Superior temporal gyrus (tissue), 1 donor: ENCODE measurements around the gene CBX3.
"Not testable (repeated sequence)": the region's sequence is repeated elsewhere in the genome, so short reads cannot be mapped to it uniquely, and the experiment has no call there.

ENCODE experiments used
- DNase-seq: peaks from one replicate; pipeline ENCODE4 v3.0.0-alpha.2; 2016; ENCODE audit errors: extremely low spot score

Gene CBX3

DNA sequence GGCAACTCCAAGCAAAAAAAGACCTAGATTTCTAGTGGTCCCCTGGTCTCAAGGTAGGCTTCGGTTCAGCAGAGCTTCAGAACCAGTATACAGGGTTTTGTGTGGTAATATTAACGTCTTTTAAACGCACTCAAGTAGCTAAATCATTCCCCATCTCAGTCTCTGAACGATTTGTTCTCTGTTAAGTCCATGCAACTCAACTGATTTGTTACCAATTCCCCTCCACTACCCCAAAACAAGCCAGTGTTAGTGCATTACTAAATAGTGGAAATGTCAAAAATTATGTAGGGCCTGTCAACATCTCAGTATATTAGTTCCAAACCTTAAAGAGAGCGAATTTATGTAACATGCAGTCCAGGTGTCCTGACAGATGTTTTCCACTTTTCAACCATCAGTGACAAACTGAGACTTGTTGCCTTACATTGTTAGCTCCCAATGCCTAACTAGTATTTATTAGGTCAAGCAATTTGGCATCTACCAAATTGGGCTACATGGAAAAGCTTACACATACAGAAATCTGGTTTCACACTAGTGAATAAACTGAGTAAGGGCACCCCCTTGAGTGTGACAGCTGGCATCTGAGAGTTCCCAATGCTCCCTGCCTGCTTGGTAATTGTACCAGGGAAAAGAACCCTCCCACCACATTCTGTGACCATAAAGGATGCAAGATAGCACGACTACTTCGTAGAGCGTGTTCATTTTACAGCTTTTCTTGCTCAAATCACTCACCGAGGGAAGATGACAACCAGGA lies 13.2 kb upstream of the CBX3 start:
- no peak for DNase-seq

DNA sequence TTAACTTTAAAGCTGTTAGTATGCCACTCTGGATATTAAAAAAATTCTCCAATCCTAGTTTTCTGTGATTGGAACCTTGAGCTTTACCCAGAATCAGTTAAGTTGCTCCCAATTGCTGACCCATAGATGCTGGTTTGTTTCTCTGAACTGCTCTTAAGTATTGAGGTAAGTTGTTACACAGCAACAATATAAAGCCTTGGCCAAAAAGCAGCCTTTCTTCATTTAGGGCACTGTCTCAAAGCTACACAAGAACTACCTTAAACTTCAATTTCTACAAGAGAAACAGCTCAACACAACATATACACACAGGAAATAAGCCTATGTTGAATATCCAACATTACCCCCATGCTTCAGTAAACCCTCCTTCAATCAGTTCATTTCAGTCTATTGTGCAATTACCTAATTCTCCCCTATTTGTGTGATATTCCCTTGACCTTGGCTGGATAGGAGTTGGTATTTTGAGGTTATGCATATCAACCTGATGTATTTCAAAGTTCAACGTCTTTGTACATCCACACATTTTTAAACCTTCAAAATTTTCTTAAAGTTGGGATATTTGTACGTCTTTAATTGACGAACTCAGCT lies 12.5 kb upstream of the CBX3 start:
- DNase-seq, result no peak

DNA sequence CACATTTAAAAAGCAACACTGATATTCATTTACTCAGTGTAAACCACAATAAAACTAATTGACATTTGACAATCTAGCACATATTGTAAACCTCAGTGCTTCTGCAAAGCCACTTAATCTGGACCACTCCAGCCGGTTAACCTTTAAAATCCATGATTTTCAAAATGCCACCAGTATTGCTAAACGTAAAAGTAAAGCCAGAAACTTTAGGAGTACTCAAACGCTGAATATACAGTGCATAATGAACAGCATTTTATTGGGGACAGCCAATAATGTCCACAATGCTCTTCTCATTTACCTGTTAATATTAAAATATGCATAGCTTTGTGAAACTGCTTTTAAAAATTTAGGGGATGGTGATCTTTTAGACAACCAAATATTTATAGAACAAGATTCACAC lies 11.8 kb upstream of the CBX3 start:
- DNase-seq, result no peak

DNA sequence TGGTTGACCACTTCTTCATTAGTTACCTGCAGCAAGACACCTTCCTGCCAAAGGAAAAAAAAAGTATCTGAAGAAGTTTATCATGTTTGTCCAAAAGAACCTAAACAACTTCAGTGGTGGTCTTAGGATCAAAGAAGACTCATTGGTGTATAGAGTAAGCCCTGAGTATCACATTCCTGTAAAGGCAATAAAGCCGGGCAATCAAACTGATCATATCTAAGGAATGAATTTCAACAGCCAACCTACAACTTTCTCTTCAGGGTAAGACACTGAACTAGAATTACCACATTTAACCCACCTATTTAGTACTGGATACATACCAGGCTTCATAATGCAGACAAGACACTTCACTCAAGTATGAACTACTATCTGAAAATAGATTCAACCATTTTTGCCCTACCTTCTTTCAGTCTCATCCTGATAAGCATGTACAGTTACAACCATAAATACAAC lies 11.1 kb upstream of the CBX3 start:
- no peak for DNase-seq

DNA sequence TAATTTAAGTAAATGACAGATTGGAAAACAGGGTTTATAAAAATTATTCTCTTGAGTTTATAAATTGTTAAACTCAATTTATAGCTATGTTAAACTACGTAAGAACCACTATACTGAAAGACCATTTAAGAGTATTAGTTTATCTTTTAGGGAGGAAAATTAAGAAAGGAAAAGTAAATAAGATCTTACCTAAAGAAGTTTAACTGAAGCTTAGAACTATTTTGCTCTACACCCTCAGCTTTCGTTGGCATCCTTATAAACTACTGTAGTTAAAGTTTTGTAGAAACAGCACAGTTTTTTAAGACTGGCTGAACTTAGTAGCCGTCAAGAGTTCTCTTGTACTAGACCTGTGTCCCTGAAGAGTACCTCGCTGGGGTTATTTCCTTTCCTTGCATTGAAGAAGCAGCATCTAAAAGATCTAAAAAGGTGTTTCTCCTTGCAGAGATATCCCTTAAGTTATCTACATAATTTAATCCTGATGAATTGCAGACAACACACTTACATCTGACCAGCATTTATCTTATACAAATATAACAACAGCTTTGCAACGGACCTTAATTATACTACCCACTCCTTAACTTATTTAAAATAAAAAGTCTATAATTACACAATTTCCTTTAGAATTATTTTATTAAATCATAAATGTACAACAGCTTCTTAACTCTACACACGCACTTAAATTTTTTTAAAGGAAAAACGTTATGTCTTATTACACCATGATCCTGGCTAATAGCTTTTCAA lies 10.1 kb upstream of the CBX3 start:
- DNase-seq, result no peak

DNA sequence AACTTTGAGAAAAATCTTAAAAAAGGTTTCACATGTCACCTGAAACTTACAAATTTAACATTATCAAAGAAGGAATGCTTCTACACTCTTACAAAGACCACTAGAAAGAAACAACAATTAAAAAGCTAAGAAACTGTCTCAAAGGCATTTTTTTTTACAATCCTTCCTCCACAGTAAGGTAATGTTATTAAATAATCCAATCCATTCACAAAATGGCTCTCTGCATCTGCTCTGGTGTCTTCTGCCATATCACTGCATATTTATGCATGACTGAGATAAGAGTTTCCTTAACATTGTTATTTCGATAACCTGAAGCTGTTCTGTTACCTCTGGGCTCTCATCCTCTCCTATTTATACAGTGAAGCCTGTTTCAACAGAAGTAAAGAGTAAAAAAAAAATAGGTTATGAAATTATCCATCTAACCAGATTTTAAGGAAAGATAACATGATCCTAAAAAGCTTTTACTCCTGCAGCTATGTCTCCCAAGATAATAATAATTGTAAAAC lies 9.5 kb upstream of the CBX3 start:
- DNase-seq, result no peak

DNA sequence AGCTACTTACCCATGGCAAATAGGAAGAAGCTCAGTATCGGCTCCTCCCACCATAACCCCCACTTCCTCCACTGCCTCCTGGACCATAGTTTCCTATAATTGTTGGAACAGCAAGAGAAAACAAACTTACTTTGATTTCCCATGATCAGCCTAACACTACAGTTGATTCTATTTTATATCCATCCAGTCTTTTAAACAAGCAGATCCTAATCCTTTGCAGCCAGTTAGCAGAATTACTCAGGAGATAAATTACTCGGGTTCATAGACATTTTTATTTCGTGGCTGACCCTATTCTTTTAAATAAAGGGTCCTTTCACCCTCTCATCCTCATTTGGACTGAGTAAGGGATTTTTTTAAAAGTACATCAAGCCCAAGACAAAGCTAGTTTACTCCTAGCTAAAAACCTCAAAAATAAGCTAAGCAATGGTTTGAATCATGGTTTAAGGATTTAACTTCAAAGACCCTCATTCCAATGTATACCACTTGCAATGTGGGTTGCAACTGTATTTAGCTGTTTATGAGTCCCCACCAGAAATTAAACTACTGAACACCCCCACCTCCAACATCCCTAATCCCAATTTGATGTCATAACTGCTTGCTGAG lies 9.0 kb upstream of the CBX3 start:
- no peak for DNase-seq

DNA sequence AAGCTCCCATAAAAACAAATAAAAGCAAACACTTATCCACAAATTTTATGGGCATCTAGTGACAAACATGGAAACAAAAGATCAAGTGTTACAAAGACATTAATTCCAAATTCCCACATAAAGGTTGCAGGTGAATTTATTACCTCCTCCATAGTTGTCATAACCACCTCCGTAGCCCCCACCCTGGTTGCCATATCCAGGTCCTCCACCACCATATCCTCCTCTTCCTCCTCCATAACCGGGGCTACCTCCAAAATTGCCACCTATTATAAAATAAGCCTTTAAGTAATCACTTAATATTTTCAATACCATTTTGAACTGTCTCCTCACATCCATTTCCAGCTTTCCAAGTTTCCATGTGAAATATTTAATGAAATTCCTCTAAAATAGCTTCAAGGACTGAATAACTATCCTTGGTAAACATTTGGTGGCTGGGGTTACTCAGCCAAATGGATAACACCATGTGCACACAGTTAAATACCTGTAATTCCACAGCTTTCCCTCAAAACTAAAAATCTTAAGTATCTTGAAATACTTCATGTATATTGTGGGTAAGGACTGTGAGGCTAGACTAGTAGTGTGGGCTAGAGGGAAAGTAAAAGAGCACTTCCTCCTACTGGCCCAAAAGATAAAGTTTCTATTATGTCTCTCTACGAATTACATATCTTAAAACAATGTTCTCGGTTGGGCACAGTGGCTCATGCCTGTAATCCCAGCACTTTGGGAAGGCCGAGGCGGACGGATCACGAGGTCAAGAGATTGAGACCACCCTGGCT lies 7.9 kb upstream of the CBX3 start:
- DNase-seq, result no peak

DNA sequence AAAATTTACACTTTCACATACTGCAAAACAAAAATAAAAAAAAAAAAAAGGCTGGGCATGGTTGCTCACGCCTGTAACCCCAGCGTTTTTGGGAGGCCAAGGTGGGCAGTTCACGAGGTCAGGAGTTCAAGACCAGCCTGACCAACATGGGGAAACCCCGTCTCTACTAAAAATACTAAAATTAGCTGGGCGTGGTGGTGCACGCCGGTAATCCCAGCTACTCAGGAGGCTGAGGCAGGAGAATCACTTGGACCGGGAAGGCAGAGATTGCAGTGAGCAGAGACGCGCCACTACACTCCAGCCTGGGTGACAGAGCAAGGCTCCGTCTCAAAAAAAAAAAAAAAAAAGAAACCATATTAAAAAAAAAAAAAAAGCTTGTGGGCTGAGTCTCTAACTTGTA lies 6.8 kb upstream of the CBX3 start:
- not testable (repeated sequence) for DNase-seq

DNA sequence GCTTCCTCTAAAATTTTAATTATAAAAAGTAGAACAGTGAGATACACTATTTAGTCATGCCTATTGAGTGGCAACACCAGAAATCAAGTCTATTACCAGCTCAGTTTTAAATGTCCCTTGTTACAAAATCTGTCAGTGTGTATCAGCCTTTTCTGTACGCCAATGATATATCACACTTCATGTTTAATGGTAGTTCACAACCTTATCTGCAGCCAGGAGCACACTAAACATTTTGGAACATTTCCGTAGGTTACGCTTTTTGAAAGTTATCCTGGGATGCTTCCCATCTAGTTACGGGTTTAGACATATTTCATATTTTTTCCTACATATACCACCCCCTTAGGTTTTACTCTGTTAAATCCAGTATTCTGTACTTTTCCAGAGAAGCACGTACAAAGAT lies 6.4 kb upstream of the CBX3 start:
- DNase-seq, result no peak

DNA sequence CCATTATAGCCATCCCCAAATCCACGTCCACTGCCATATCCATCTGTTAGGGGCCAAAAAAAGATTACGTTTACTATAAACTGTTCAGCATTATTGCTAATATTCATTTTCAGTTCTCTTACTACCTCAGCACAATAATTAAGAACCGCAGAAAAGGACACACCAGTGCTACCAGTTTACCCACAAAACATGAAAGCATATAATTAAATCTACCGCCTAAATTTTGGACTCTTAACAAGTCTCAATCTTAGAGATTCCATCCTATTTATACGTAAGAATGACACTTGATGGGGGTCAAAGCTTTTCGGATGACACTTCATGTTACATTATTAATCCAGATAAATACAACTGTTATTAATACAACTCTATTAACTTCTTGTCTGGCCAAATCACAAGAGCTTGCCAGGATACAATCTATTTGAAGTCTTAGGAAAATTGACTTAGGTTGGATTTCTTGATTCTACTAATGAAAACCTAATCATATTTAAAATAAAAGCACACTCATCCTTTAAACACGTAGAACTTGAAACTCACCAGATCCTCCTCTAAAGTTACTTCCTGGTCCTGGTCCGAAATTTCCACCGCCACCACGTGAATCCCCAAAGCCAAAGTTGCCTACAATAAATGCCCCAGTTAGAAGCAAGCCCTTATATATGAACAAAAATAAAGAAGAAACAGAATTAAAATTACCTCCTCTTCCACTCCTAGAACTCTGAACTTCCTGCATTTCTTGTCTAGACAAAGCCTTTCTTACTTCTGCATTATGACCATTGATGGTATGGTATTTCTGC lies 5.5 kb upstream of the CBX3 start:
- DNase-seq, result no peak

DNA sequence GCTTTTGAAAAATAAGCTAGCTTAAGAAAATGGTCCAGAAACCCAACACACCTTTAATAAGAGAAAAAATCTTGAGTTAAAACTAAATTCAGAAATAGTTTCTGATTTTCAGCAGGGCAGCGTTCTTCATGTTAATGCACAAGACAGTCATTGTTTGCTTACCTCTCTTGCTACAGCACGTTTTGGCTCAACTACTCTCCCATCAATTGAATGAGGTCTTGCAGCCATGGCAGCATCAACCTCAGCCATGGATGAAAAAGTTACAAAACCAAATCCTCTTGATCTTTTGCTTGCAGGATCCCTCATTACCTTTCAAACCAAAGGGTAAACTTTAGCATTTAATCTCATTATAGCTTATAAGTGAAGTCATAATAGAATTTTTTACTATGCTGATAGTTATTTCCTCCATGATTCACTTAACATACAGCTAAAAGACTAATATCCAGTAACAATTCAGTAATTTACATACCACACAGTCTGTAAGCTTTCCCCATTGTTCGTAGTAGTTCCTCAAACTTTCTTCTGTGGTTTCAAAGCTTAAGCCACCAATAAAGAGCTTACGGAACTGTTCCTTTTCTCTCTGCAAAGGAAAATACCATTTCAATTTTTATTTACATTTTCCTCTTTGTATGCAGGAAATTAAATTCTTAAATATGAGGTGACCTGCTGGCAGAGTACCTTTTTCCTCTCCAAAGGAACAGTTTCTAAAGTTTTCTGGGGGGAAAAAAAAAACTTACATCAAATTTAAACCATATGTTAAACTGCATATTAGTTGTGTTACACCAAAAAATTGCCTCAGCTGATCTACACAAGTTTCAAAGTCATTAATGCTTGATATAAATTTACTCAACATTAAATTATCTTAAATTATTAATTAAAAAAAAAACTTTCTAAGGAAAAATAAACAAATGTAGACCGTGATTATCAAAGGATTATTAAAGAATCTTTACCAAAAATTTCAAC lies 4.1 kb upstream of the CBX3 start:
- DNase-seq, result no peak

DNA sequence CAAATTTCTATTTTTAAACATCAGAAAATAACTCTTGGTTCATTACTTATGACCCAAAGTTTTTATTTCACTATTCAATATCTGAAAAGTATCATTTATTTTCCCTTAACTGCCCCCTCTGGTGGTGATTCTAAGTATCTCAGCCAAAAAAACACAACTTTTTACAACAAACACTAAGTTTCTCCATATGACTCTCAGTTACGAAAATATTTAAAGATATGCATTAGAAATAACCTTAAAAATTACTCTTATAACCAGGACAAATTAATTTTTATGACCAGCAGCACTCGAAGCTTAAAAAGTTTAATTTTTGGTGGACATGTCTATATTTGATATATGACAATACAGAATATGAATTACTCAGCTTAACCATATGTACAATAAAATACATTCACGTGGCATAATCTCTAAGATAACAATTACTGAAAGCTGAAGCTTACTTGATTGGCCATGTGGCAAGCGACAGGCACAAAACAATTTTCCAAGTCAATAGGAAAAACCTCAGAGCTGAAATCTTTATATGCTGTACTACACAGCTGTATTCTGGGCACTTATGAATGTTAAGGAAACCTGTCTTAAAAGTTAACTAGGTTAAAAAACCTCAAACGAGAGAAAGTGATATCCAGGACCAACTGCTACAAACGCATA lies 3.3 kb upstream of the CBX3 start:
- peak; percentile 82 for DNase-seq

DNA sequence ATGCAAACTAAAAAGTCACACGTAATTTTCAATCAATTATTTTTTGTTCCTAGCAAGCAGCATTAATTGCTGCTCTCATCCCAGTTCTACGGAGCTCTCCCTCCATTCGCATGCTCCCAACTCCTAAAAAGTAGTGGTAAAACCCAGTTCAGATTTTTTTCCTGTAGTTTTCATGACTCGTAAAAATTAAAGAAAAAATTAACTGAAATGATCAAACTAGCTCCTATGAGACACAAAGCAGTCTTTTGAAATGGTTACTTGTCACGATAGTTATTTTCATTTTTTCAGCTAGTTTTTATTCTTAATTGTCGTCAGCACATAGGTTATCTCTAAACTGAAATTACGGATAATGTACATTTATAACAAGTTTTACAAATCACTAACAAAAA lies 2.8 kb upstream of the CBX3 start:
- no peak for DNase-seq

DNA sequence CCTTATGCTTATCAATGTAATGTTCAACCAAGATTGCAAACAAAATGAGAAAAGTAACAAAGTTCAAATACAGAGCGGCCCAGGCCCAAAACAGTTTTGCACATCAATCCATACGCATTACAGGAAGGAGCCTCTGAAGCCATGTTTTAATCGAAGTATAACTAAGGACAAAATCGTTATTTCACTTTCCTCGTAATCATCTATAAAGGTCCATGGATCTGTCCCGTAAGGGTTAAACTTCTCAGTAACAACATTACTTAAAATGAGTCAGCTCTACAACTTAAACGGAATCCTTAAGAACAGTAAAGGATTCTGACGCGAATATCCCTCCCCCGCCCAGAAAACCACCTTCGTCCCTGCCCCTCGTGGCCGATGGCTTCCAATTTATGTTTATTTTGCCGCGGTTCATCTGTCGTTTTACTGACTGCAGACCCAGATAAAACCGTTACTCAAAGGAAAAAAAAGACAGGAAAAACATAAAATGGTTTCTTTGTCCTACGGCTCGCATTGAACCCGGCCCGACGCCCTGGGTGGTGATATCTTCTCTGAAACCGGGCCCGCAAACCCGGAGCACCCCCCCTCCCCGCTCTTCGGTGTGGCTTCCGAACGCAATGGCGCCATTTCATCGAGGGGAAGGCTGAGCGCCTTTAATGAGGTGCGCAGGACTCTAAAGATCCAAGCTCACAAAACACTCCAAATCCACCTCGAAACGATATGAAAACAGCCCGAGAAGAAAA lies 2.1 kb upstream of the CBX3 start:
- DNase-seq, result peak; percentile 87

DNA sequence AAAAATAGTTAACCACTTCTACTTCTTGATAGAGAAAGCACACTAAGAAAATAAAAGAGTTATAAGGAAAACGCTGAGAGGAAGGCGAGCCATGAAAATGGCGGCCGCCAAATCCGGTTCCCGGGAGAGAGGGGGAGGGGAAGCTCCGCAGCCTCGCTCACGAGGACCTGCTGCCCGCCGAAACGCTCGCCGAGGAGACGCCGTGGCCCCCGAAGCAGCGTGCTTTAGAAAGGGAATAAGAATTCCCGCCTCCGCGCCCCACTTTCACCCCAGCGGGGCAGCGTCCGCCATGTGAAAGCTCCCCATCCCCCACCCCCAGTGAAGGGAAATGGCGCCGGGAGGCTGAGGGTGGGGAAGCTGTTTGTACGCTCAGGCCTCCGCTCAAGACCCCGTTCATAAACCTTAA lies 1.5 kb upstream of the CBX3 start:
- DNase-seq, result no peak

DNA sequence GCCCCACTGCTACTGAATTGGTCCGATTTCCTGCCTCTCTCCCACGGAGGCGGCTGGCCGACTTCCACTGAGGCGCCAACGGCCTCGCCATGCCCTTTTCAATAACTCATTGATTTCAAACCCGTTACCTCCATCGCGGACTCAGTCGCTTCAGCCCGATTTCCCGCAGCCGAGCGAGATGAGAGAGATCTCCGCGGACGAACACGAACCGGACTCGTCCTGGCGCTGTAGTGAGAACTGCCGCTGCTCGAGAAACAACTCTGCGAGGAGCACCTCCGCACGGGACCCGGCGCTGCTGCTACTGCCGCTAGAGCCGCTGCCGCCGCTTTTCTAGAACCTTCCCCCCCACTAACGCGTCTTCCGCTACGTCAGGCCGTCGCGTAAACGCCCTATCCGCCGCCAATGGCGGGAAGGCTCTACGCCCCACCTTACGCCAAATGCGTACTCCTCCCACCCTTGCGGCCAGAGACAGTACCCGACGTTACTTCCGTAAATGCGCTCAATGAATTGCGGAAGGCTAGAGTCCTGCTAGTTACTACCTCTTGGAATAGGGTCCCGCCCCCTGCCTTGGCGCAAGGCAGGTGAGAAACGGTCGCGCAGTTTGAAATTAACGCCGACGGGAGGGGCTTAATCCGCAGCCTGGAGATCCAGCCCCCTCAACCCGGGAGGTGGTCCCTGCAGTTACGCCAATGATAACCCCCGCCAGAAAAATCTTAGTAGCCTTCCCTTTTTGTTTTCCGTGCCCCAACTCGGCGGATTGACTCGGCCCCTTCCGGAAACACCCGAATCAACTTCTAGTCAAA lies 900 bp upstream of the CBX3 start, which contains the start of gene HNRNPA2B1:
TSS of gene HNRNPA2B1 (minus strand) at position 303 of the 803 bp plus-strand sequence. CDS start at position 134, 169 bp downstream.
- peak; percentile 99 for DNase-seq
